HG02840 (cell line): ENCODE measurements around the gene LBR.
"Not testable (repeated sequence)": the region's sequence is repeated elsewhere in the genome, so short reads cannot be mapped to it uniquely, and the experiment has no call there.

Experiments
- ATAC-seq: cut with Tn5 transposase; IDR thresholded peaks from one replicate; pipeline ENCODE4 v1.9.1; 2021; ENCODE audit warnings: mild to moderate bottlenecking, moderate library complexity, moderate number of reproducible peaks; ENCODE audit not compliant: unreplicated experiment, low FRiP score

The LBR gene

DNA sequence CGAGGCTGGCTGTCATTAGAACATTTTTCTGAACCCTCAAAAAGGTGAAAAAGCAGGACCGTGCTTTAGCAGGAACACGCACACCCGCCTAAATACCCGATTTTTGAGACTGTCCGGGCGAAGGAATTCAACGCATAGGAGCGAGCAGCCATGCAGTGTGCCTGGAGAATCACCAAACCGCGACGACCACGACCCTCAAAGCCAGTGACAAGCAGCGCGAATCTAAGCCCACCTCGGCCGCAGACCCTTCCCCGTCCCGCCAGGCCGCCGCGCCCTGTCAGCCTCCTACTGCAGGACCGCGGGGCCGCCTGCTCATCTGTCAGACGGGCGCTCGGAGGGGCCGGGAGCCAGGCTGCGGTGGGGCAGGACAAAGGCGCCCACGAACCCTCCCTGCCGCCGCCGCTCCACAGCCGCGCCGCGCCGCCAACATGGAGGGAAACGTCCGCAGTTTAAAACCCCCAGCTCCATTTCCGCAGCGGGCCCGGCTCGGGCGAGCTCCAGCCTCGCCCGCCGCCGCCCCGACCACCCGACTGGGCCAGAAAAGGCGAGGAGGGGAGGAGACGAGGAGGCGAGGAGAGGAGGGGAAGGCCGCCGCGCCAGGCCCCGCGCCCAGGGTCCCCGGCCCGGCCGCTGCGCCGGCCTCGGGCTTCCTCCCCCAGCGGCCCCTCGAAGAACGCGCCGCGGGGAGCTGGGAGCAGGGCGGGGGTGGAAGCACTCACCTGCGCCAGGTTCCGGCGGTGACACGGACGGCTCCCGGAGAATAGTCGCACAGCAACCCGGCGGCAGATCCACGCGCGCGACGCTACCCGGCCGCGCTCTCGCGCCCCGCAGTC lies at the start of gene LBR:
Gene LBR, minus strand, starts transcription at position 804 of the 833 bp plus-strand sequence. CDS start 3,963 bp downstream, outside the sequence.
- peak; percentile 33 for ATAC-seq

DNA sequence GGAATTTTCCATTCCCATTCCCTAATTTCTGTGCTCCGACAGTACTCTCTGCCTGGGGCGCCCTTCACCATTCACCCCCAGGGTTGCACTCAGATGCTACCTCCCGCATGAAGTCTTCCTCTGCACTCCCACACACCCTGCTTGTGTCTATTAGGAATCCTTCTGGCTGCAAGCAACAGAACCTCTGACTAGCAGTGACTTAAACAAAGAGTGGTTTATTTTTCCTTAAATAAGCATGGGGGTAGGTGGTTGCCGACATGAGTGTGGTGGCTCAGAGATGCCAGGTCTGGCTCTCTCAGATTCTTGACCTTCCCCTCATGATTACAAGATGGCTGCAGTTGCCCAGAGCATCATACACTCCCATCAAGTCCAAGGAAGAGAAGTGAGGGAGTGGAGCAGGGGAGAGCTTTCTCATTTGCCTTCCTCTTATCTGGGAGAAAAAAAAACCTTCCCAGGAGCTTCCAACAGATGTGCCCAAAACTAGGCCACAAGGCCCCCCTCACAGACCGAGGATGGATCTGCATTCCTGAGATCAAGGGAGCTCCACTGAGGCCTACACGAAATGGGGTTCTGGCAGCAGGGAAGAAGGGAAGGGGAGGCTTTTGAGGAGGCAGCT lies 49.6 kb upstream of the LBR start:
- no peak for ATAC-seq

DNA sequence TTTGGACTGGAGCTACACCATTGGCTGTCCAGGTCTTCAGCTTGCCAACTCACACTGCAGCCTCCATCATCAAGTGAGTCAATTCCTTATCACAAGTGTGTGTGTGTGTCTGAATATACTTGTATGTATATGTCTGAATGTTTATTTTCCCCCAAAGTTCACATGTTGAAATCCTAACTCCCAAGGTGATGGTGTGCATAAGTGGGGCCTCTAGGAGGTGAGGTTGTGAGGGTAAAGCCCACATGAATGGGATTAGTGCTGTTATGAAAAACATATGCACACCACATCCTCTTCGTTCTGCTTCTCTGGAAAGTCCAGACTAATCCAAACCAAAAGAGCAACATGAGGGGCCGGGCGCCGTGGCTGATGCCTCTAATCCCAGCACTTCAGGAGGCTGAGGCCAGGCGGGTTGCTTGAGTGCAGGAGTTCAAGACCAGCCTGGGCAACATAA lies 48.7 kb upstream of the LBR start:
- ATAC-seq: no peak

DNA sequence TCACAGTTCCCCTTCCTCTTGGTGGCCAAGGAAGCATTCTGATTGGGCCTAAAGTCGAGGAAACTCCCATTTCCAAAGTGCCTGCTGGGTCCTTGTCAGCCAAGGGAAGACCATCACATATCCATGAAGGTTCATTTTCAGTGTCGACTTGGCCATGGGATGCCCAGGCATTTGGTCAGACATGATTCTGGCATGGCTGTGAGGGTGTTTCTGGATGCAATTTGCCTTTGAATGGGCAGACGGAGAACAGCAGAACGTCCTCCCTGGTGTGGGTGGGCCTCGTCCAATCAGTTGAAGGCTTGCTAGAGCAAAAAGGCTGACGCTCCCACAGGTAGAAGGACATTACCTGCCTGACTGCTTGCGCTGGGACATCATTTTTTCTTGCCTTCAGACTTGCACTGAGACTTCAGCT lies 48.3 kb upstream of the LBR start:
- ATAC-seq: no peak

DNA sequence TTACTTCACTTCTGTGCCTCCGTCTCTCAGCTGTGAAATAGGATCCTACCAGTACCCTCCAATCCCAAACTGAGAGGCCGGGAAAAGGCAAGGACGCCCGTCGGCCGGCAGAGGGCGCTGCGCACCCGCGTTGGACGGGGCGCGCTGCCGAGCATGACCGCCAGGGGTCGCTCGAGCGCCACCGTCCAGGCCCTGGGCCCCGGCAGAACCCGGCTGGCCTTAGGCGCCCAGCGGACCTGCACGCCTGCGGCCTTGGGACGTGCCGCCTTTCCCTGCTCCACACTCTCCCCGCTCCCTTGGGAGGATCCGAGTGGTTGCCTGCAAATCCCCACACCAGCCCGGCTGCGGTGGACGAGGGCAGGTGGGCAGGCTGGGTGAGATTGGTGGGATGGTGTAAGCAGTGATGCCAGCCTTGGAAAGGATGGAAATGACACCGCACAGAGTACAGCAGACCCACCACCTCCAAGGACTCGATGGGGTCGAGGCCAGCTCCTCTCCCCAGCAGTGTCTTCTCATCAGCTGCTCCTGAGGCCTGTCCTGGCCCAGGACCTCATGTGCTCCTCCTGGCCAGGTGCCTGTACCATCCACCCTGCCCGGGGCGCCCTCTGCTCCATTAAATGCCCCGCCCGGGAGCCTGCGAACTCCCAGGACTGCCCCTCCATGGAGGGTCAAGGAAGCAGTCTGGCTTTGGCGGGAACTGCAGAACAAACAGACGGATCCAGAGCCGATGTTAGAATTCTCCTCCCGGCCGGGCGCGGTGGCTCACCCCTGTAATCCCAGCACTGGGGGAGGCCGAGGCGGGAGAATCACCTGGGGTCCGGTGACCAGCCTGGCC lies 47.4 kb upstream of the LBR start:
- peak; percentile 68 for ATAC-seq

DNA sequence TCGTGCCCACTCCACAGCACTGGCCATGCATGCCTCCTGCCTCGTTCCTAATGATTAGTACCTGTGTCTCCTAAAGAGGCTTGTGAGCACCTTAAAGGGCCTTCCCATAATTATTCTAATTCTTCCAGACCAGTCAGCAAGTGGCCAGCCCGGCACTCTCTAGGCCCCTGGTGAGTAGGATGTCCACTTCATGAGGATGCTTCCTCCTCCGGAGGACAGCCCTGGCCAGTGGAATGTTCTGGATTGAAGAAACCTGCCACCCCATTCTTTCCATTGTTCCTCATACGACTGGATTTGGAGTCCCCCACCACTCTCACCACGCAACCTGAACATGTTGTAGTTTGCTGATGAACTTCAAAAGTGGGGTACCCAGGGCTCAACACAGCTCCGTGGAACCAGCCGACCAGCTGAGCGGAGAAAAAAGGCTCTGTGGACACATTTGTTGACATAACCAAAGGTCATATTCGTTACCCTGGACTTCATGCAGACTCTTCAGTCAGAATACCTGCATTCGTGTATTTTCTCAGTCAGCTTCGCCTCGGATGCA lies 46.7 kb upstream of the LBR start:
- ATAC-seq: no peak

DNA sequence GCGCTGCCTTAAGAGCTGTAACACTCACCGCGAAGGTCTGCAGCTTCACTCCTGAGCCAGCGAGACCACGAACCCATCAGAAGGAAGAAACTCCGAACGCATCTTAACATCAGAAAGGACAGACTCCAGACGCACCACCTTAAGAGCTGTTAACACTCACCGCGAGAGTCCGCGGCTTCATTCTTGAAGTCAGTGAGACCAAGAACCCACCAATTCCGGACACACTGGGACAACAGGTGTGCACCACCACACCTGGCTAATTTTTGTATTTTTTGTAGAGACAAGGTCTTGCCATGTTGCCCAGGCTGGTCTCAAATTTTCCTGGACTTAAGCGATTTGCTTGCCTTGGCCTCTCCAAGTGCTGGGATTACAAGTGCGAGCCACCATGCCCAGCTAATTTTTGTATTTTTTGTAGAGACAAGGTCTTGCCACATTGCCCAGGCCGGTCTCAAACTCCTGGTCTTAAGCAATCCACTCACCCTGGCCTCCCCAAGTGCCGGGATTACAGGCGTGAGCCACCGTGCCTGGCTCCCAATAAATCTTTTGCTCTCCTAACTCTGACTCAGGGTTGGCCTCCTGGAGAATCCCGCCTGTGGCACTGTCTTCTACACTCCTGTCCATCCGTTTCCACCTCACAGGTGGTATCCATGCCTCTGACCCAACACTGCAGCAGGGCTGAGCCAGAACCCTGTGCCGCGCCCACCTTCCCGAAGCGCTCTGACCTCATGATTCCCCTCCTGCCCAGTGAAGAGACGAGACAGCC lies 46.0 kb upstream of the LBR start:
- ATAC-seq: not testable (repeated sequence)

DNA sequence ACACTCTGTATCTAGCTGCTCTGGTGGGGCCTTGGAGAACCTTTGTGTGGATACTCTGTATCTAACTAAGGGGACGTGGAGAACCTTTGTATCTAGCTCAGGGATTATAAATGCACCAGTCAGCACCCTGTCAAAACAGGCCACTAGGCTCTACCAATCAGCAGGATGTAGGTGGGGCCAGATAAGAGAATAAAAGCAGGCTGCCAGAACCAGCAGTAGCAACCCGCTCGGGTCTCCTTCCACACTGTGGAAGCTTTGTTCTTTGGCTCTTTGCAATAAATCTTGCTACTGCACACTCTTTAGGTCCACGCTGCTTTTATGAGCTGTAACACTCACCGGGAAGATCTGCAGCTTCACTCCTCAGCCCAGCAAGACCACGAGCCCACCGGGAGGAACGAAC lies 45.4 kb upstream of the LBR start:
- ATAC-seq: not testable (repeated sequence)

DNA sequence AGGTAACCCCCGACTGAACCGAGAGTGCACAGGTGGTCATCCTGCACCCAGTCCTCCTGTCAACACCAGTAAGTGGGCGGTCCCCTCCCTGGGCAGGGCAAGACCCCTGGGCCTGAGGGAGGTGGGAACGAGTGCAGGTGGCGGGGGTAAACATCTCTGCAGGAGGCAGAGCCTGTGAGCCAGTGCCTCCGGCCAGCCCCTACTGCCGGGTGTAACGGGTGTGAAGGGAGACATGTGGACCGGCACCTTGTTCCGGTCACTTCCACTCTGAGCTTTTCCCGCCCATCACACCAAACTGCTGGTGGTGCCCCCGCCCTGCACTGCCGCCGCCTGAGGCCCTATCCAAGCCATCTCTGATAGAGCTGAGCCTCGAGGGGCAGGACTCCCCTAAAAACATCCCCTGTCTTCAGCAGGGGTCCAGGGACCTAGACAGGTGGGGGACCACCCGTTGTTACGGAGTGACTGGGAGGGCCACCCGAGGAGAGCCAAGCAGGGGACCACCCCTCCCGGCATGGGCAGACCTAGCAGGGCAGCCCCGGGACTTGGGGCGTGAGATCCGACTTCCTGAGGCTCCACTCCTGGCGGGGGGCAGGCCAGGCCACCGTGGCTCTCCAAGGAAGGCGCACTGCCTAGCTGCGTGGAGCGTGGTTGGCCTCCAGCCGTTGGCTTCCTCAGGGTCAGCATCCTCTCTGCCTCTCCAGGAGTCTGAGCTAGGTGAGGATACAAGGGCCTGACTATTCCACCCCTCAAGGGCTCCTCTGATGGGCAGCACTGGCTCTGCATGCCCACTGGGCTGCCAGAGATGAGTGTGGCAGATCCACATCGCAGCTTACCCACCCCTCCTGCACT lies 43.8 kb upstream of the LBR start:
- no peak for ATAC-seq

DNA sequence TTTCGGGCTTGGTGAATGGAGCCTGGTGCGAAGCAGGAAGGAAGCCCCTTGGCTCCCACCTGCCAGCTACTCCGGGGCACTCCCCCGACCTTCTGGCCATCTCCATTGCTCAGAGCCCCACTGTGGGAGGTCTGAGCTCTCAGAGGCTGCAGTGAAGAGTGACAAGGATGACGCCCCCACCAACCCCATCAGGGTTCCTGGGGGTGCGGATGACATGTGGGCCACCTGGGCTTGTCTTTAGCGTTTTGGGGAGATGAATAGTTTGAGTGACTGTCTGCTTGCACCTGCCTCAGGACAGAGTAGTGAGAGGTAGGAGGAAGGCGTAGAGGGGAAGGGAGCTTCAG lies 43.2 kb upstream of the LBR start:
- ATAC-seq: no peak

DNA sequence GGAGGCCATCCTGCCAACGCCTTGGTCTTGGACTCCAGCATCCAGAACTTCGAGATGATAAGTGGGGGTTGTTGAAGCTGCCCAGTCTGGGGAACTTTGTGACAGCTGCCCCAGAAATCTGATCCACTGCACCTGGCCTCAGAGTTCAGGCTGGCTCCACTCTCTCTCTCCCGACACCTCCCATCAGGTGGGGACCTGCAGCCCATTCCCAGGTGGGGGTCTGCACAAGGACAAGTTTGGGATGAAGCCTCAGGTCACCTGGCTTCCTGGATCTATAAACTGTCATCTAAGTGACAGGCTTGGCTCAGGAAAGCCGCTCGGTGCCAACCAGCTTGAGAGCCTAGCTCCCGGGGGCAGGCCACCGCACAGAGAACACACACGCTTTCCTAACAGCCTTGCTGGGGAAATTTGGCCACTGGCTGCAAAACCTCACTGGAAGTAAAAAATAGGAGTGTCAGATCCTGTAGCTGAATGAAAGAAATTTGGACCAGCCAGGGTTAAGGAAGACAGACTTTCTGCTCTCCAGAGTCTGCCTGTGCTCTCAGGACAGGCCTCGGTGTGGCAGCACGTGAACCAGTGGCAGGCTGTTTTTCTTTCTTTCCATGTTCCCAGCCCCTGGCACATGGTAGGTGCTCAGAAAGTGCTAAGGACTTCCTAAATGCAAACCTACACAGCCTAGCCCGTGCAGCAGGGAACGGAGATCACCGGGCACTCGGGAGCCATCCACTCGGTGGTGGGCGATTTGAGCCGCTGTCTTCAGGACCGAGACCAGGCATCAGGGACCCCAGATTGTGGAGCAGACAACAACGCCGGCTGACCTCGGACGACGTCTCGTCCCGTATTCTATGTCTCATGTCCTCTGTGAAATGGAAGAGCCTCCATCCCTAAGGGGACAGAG lies 42.6 kb upstream of the LBR start:
- no peak for ATAC-seq

DNA sequence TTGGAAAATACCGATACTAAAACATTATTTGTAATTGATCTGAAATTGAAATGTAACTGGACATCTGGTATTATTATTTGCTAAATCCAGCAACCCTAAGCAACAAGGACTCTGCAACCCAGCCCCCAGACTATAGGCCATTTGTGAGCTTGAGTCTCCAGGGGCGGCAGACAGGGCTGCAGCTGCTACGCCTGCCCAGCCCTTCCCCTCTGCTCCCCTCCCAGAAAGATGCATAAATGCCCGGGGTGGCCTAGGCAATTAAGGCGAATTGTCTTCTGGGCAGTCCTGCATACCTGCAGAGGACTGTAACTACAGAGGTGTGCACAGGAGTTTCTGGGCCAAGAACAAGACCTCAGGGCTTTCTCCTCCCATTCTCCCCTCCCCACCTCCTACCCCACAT lies 41.2 kb upstream of the LBR start:
- no peak for ATAC-seq

DNA sequence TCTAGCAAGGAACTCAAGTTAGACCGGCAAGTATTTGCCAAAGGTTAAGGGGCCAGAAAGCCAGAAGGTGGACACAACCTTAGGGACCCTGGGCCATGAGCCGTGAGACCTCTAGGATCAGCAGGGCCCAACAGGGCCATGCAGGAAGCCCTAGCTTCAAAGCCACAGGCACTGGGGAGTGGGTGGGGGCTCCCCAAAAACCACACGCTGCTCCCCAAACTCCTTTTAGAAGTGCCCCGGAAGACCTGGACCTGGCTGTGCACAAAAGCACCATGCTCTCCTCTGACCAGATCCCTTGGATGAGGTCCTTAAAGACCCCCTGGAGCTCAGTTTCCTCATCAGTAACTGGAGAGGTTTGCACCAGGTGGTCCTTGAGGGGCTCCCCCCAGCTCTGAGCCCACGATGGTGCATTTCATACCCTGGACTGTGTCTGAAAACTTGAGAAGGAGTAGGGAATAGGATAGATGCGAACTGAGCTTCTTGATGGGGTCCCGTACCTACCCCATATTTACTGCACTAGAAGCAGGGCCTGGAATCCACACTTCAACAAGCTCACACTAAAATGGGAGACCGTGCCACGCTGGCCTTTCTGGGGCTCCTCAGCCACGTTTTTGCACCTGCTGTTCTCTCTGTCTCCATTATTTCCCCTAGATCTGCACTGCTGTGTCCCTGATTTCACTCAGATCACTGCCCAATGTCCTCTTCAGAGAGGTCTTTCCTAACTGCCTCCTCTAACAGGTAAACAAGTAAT lies 40.6 kb upstream of the LBR start:
- no peak for ATAC-seq

DNA sequence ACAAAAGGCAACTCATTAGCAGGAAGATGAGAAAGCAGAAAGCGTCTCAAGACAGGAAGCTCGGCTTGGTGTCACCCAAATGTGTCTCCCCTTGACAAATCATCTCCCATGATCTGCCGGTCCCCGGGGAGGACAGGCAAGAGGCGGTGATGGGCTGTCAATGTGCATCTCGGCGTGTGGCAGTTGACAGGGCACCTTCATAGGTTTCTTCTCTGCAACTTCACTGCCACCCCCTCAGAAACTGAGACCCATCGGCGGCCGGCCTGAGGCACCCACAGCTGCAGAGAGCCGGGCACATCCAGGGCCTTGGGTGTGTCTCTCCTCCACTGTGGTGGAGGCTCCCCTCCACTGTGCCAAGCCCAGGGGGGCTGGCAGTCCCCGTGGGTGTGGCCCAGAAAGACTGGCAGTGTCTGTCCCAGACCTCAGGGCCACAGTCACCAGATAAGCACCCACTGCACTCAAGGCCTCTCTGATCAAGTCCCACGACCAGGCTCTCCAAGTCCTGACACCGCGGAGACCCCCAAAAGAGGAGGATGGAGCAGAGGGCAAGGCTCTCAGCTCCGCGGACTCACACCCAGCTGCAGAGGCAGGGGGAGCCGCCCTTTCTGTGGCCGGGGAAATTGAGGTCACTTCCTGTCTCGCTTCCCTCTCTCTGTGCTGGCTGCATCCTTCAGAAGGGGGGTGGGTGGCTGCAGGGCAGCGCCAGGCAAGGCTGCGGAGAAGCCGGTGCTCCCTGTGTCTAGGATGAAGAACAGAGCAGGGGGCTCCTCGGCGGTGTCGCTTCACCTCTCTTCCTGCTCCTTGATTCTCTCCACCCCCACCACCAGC lies 39.6 kb upstream of the LBR start:
- peak; percentile 94 for ATAC-seq

DNA sequence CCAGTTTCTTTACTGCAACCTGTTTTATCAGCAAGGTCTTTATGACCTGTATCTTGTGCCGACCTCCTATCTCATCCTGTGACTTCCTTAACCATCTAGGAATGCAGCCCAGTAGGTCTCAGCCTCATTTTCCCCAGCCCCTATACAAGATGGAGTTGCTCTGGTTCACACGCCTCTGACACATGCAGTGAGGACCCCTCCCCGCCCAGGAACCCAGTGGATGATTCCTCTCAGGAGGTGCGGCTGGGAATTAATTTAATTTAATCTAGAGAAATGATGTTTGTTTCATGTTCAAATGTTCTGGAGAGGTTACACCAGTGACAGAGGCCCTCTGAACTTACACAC lies 39.0 kb upstream of the LBR start:
- no peak for ATAC-seq

DNA sequence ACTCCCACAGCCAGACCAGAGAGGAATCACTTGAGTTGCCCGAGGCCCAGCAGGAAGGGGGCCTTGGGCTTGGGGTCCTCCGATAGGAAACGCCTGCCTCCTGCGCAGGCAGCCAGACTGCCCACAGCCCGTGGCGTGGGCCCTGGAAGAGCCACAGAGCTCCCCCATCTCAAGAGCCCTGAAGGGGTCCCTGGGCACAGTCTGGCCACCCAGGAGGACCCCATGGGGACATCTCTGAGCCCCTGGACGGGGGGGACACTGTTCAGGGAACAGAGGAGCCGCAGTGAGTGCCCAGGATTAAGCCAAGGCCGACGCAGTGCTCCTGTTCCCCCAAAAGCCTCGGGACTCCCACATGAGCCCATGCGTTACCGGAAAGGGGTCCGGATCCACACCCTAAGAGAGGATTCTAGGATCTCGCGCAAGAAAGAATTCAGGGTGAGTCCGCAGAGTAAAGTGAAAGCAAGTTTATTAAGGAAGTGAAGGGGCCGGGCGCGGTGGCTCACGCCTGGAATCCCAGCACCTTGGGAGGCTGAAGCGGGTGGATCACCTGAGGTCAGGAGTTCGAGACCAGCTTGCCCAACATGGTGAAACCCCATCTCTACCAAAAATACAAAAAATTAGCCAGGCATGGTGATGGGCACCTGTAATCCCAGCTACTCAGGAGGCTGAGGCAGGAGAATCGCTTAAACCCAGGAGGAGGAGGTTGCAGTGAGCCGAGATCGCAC lies 38.1 kb upstream of the LBR start:
- ATAC-seq: no peak
